ENCODE data around the gene MAGED1. TPM values are rescaled to one million over a fixed set of nuclear protein-coding genes. Genes with fewer than 3 reads are reported as not detected.

MAGED1 gene
- total RNA-seq, 1 experiment from 2014 or later = 151 TPM

GRCh38 chrX:51852621-51853020 is 40.8 kb upstream of the MAGED1 start:
- no peaks in the 10 kb centered on the region for H3K4me1 ChIP-seq (ENCODE audit: control insufficient read depth, insufficient read depth, low read length)
- no peak for TF ChIP-seq TCF7L2 (IDR thresholded peaks at IDR 0.05; ENCODE audit: low read depth, low read length)
- TF ChIP-seq CTCF (IDR thresholded peaks at IDR 0.05) = no peak
- no peak for TF ChIP-seq REST (IDR thresholded peaks at IDR 0.05; ENCODE audit: insufficient read depth in 1 of 2, low read depth in 2 of 2, low read length in 1 of 2)
- no peak for TF ChIP-seq POLR2AphosphoS5 (IDR thresholded peaks at IDR 0.05; ENCODE audit: low read depth, low read length)
- no peak for TF ChIP-seq SIN3A (IDR thresholded peaks at IDR 0.05; ENCODE audit: borderline replicate concordance, insufficient read depth, low read depth, low read length)
- no peaks in the 10 kb centered on the region for H3K36me3 ChIP-seq (ENCODE audit: control insufficient read depth, insufficient read depth, low read length)
- H3K9me3 ChIP-seq (ENCODE audit: control insufficient read depth, insufficient read depth, low read depth, low read length) = peaks cover 36% of the 10 kb centered on the region; the same call in 1 of the 2 replicates
- POLR2A ChIA-PET = no interaction called here
- H3K27me3 ChIP-seq (ENCODE audit: control insufficient read depth, insufficient read depth, low read length) = no peaks in the 10 kb centered on the region
- no peak overlapping the region for H3K27ac ChIP-seq (ENCODE audit: low read length)
- no TSS peak for BruUV-seq (replicated peaks)
- intact Hi-C loops (cut with micrococcal nuclease; ENCODE audit: unreplicated experiment) (no loop called here), in situ Hi-C loops (cut with HindIII; ENCODE audit: low pct_unique_long_range_greater_than_20kb, low sequenced_read_pairs) (no loop called here)
- no peak overlapping the region for H3K4me3 ChIP-seq (ENCODE audit: low read depth in 2 of 2, low read length in 2 of 2)
- CTCF ChIA-PET = no interaction called here
- DNase-seq (ENCODE audit: low read depth, low spot score) = no peak
- ATAC-seq = no peak

GRCh38 chrX:51853251-51853650 is 40.2 kb upstream of the MAGED1 start:
- CTCF ChIA-PET = no interaction called here
- peaks cover 39% of the 10 kb centered on the region; the same call in 1 of the 2 replicates for H3K9me3 ChIP-seq (ENCODE audit: control insufficient read depth, insufficient read depth, low read depth, low read length)
- in situ Hi-C loops (cut with HindIII; ENCODE audit: low pct_unique_long_range_greater_than_20kb, low sequenced_read_pairs) (no loop called here), intact Hi-C loops (cut with micrococcal nuclease; ENCODE audit: unreplicated experiment) (no loop called here)
- no peaks in the 10 kb centered on the region for H3K4me1 ChIP-seq (ENCODE audit: control insufficient read depth, insufficient read depth, low read length)
- no peak overlapping the region for H3K27ac ChIP-seq (ENCODE audit: low read length)
- TF ChIP-seq CTCF (IDR thresholded peaks at IDR 0.05) (no peak), POLR2AphosphoS5 (IDR thresholded peaks at IDR 0.05; ENCODE audit: low read depth, low read length) (no peak), TCF7L2 (IDR thresholded peaks at IDR 0.05; ENCODE audit: low read depth, low read length) (no peak), REST (IDR thresholded peaks at IDR 0.05; ENCODE audit: insufficient read depth in 1 of 2, low read depth in 2 of 2, low read length in 1 of 2) (no peak), SIN3A (IDR thresholded peaks at IDR 0.05; ENCODE audit: borderline replicate concordance, insufficient read depth, low read depth, low read length) (no peak)
- ATAC-seq = no peak
- BruUV-seq (replicated peaks) = no TSS peak
- no peaks in the 10 kb centered on the region for H3K27me3 ChIP-seq (ENCODE audit: control insufficient read depth, insufficient read depth, low read length)
- POLR2A ChIA-PET = no interaction called here
- no peak for DNase-seq (ENCODE audit: low read depth, low spot score)
- no peaks in the 10 kb centered on the region for H3K36me3 ChIP-seq (ENCODE audit: control insufficient read depth, insufficient read depth, low read length)
- no peak overlapping the region for H3K4me3 ChIP-seq (ENCODE audit: low read depth in 2 of 2, low read length in 2 of 2)

Measured in Panc1 (cell line).